ENCODE measurements around the gene KCTD15. TPM values are rescaled to one million over a fixed set of nuclear protein-coding genes. Genes with fewer than 3 reads are reported as not detected.

Gene KCTD15
- total and polyA plus RNA-seq, 4 donors, result 0.89 to 13.8 (median 8.1) TPM

DNA sequence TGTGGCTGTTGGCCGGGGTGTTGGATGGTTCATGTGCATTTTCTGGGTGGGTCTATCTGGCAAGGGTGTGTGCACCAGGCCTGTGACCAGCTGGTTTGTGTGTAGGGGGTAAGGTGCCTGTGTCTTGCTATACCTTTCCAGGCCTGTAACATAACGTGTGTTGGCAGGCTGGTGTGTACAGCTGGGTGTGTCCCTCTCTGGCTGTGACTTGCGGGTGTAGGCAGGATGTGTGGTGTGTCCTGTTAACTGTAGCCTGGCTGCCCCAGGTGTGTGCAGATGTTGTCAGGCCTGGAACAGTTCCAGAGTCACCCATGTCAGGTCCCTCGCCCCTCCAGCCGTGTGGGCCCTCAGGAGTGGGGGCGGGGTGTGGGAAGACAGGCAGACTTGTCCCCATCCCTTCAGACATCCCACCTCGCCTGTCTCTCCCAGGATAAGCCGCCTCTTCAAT is 9.8 kb downstream of the KCTD15 start:
- H3K36me3 ChIP-seq (ENCODE audit: control insufficient read depth in 4 of 4, insufficient read depth in 3 of 4, low read depth in 1 of 4, low read length in 3 of 4), result no peaks in the 10 kb centered on the region
- H3K9me3 ChIP-seq (ENCODE audit: control insufficient read depth in 4 of 4, low read length in 3 of 4), result no peaks in the 10 kb centered on the region
- no peak for DNase-seq (ENCODE audit: low spot score)
- 83% methylated on average over 8 of the region's 8 CpGs for WGBS
- no peaks in the 10 kb centered on the region for H3K27me3 ChIP-seq (ENCODE audit: control insufficient read depth in 4 of 4, insufficient read depth in 4 of 4, low read length in 3 of 4)
- no peak overlapping the region for H3K9ac ChIP-seq (ENCODE audit: low read depth in 1 of 2, low read length in 2 of 2)
- H3K27ac ChIP-seq (ENCODE audit: low read depth in 1 of 2, low read length in 2 of 2), result no peak overlapping the region
- TF ChIP-seq HNF4G (IDR thresholded peaks at IDR 0.05) (no peak), EGR1 (IDR thresholded peaks at IDR 0.05; ENCODE audit: low read depth in 2 of 2) (no peak), FOXA1 (IDR thresholded peaks at IDR 0.05) (no peak), SP1 (IDR thresholded peaks at IDR 0.05) (no peak), NR2F2 (IDR thresholded peaks at IDR 0.05) (no peak), FOXA2 (IDR thresholded peaks at IDR 0.05) (no peak), GABPA (IDR thresholded peaks at IDR 0.05 in 1 of 2, conservative IDR thresholded peaks at IDR 0.05 in 1 of 2) (no peak), TAF1 (conservative IDR thresholded peaks at IDR 0.05) (no peak), JUND (IDR thresholded peaks at IDR 0.05) (no peak), YY1 (IDR thresholded peaks at IDR 0.05) (no peak), HNF4A (conservative IDR thresholded peaks at IDR 0.05) (no peak), RXRA (IDR thresholded peaks at IDR 0.05) (no peak), RAD21 (IDR thresholded peaks at IDR 0.05) (no peak)
- TF ChIP-seq, protein P1, sequence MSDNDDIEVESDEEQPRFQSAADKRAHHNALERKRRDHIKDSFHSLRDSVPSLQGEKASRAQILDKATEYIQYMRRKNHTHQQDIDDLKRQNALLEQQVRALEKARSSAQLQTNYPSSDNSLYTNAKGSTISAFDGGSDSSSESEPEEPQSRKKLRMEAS (IDR thresholded peaks at IDR 0.05), result no peak
- TF ChIP-seq, protein P2, sequence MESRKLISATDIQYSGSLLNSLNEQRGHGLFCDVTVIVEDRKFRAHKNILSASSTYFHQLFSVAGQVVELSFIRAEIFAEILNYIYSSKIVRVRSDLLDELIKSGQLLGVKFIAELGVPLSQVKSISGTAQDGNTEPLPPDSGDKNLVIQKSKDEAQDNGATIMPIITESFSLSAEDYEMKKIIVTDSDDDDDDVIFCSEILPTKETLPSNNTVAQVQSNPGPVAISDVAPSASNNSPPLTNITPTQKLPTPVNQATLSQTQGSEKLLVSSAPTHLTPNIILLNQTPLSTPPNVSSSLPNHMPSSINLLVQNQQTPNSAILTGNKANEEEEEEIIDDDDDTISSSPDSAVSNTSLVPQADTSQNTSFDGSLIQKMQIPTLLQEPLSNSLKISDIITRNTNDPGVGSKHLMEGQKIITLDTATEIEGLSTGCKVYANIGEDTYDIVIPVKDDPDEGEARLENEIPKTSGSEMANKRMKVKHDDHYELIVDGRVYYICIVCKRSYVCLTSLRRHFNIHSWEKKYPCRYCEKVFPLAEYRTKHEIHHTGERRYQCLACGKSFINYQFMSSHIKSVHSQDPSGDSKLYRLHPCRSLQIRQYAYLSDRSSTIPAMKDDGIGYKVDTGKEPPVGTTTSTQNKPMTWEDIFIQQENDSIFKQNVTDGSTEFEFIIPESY (IDR thresholded peaks at IDR 0.05), result no peak
- TF ChIP-seq, protein P3, sequence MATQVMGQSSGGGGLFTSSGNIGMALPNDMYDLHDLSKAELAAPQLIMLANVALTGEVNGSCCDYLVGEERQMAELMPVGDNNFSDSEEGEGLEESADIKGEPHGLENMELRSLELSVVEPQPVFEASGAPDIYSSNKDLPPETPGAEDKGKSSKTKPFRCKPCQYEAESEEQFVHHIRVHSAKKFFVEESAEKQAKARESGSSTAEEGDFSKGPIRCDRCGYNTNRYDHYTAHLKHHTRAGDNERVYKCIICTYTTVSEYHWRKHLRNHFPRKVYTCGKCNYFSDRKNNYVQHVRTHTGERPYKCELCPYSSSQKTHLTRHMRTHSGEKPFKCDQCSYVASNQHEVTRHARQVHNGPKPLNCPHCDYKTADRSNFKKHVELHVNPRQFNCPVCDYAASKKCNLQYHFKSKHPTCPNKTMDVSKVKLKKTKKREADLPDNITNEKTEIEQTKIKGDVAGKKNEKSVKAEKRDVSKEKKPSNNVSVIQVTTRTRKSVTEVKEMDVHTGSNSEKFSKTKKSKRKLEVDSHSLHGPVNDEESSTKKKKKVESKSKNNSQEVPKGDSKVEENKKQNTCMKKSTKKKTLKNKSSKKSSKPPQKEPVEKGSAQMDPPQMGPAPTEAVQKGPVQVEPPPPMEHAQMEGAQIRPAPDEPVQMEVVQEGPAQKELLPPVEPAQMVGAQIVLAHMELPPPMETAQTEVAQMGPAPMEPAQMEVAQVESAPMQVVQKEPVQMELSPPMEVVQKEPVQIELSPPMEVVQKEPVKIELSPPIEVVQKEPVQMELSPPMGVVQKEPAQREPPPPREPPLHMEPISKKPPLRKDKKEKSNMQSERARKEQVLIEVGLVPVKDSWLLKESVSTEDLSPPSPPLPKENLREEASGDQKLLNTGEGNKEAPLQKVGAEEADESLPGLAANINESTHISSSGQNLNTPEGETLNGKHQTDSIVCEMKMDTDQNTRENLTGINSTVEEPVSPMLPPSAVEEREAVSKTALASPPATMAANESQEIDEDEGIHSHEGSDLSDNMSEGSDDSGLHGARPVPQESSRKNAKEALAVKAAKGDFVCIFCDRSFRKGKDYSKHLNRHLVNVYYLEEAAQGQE (IDR thresholded peaks at IDR 0.05), result no peak
- TF ChIP-seq, protein P4, sequence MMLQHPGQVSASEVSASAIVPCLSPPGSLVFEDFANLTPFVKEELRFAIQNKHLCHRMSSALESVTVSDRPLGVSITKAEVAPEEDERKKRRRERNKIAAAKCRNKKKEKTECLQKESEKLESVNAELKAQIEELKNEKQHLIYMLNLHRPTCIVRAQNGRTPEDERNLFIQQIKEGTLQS (IDR thresholded peaks at IDR 0.05), result no peak
- TF ChIP-seq, protein P5, sequence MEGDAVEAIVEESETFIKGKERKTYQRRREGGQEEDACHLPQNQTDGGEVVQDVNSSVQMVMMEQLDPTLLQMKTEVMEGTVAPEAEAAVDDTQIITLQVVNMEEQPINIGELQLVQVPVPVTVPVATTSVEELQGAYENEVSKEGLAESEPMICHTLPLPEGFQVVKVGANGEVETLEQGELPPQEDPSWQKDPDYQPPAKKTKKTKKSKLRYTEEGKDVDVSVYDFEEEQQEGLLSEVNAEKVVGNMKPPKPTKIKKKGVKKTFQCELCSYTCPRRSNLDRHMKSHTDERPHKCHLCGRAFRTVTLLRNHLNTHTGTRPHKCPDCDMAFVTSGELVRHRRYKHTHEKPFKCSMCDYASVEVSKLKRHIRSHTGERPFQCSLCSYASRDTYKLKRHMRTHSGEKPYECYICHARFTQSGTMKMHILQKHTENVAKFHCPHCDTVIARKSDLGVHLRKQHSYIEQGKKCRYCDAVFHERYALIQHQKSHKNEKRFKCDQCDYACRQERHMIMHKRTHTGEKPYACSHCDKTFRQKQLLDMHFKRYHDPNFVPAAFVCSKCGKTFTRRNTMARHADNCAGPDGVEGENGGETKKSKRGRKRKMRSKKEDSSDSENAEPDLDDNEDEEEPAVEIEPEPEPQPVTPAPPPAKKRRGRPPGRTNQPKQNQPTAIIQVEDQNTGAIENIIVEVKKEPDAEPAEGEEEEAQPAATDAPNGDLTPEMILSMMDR (IDR thresholded peaks at IDR 0.05; ENCODE audit: low read depth, low read length, missing input control), result no peak
- peaks cover 7 to 12% (median 9%) of the 10 kb centered on the region in 4 donors for H3K4me1 ChIP-seq (ENCODE audit: control insufficient read depth in 4 of 4, insufficient read depth in 4 of 4, low read length in 3 of 4)
- no peak overlapping the region for H3K4me3 ChIP-seq (ENCODE audit: low read depth in 1 of 3, low read length in 3 of 3)
